ENCODE data around the gene SLC9A9.

DNA sequence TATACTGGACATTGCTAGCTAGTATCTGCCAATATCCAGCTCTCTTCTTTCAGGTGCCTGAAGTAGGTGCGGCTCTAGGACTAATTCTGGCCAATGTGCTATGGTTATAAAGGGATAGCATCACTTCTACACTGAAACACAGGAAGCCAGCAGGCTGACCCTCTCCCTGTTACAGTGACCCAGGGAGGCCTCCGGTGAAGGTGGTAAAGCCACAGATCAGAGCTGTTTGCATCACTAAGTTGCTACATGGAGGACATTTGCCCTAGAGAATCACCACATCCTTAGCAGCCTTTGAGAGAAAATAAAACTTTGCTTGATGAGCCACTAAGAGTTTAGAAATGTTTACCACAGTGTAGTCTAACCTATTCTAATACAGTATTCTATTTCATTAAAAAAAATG lies 567.3 kb downstream of the SLC9A9 start:
- TF ChIP-seq, protein P1, sequence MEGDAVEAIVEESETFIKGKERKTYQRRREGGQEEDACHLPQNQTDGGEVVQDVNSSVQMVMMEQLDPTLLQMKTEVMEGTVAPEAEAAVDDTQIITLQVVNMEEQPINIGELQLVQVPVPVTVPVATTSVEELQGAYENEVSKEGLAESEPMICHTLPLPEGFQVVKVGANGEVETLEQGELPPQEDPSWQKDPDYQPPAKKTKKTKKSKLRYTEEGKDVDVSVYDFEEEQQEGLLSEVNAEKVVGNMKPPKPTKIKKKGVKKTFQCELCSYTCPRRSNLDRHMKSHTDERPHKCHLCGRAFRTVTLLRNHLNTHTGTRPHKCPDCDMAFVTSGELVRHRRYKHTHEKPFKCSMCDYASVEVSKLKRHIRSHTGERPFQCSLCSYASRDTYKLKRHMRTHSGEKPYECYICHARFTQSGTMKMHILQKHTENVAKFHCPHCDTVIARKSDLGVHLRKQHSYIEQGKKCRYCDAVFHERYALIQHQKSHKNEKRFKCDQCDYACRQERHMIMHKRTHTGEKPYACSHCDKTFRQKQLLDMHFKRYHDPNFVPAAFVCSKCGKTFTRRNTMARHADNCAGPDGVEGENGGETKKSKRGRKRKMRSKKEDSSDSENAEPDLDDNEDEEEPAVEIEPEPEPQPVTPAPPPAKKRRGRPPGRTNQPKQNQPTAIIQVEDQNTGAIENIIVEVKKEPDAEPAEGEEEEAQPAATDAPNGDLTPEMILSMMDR (IDR thresholded peaks at IDR 0.05 in 2 of 3, conservative IDR thresholded peaks at IDR 0.05 in 1 of 3; ENCODE audit: control insufficient read depth in 2 of 3, extremely low read depth in 1 of 3, insufficient read depth in 1 of 3, low read depth in 3 of 3, low read length in 3 of 3) = no peak
- no peak for TF ChIP-seq CHD2 (IDR thresholded peaks at IDR 0.05; ENCODE audit: borderline replicate concordance, low read depth, low read length)
- TF ChIP-seq LARP7 (IDR thresholded peaks at IDR 0.05) = no peak
- TF ChIP-seq POLR2A (IDR thresholded peaks at IDR 0.05; ENCODE audit: low read depth, low read length) = no peak
- TF ChIP-seq, protein P2, sequence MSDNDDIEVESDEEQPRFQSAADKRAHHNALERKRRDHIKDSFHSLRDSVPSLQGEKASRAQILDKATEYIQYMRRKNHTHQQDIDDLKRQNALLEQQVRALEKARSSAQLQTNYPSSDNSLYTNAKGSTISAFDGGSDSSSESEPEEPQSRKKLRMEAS (IDR thresholded peaks at IDR 0.05; ENCODE audit: low read depth, low read length) = no peak
